GM12892 (cell line): ENCODE data around the gene FLT1.

Source experiments
- POLR2A ChIP-seq: IDR thresholded peaks from 2 replicates; pipeline ENCODE4 v1.6.1; 2011; ENCODE audit warnings: low read depth, low read length, control low read depth
- POLR2AphosphoS5 ChIP-seq: IDR thresholded peaks from 2 replicates; pipeline ENCODE4 v1.6.1; 2011; ENCODE audit warnings: low read depth, low read length, control low read depth
- TAF1 ChIP-seq: IDR thresholded peaks from 2 replicates; pipeline ENCODE4 v1.6.1; 2011; ENCODE audit warnings: low read depth, mild to moderate bottlenecking, control low read depth, low read length, borderline replicate concordance

- TF ChIP-seq TAF1, result no peak
- TF ChIP-seq POLR2A, result no peak
- TF ChIP-seq POLR2AphosphoS5, result no peak
These were observed 46.1 kb downstream of the FLT1 start for GRCh38 chr13:28448651-28449358.
